Stimulated activated CD4-positive, alpha-beta T cell treated with anti-CD3 and anti-CD28 coated beads, TNF-alpha, amount 100 ng/mL, for 1 hour (primary cell): Measurements from ENCODE around the gene SH2D1B.

ENCODE experiments used
- DNase-seq, 3 donors: peaks; one replicate each; pipeline ENCODE4 v3.0.0-alpha.2; 2020; ENCODE audit warnings: low read depth in 3 of 3, low spot score in 1 of 3

Gene SH2D1B

GRCh38 chr1:162400790-162401355 is 11.1 kb downstream of the SH2D1B start:
- no peak for DNase-seq

DNA sequence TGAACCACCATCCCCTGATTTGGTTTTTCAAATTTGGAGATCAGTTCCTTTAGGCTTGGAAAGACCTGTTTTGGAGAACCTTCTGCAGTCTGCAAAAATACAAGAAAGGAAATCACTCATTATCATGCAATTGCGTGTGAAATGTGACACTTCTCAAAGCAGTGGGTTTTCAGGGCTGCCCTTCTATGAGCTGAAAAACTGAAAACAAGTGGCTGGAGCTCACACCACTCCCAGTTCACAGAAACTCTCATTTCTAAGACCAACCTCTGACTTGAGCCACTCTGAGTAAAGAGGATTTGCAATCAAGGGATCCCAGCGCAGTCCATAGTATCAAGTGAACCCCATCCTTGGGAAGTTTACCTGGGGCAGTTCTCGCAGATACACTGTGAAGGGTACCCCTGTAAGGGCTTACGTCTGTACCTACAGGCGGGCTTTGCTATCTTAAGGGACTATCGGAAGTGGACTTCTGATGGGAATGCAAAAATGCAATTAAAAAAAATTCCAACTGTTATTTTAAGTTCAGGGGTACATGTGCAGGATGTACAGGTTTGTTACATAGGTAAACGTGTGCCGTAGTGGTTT is 12.8 kb downstream of the SH2D1B start:
- DNase-seq = no peak

DNA sequence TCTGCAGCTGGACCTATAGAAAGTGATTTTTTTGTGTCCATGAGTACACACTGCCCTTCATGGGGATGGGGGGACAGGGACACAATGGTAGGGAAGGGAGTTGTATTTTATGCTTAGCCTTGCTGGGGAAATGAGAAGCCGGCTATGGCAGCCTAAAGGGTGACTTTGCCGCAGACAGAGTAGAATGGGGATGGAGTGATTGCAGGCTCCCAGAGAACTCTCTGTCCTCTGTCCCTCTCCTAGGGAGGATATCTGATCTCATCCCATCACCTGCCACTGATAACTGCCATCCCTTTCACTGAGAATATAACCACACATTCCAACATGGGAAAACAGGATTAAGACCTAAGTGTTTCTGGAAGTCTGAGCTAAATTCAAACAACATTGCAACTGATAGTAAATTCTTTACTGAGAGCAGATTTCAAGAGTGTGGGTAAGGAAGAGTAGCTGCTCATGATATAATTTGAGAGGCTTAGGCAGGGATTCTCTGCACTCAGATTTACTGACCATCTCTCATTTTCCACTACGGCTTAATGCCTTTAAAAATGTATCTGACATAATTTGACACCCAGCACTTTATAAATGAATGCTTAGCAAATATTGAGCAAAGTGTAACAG is 13.9 kb downstream of the SH2D1B start:
- DNase-seq = no peak

DNA sequence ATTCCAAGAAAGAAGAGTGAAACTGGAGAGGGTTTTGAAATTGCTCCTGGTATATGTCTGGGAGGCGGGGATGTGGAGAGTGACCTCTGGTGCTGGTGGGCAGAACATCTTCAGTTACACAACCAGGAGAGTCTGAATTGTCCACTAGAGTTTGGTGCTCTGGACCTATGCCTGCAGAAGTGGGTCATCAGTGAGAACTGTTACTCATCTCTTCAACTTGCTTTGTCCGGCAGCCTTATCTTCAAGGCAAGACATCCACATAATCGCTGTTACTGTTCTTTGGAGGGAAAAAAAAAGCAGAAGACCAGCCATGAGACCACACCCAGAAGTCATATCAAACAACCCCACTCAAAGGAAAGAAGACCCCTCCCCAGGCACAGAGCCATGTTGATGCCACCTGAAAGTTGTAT is 14.9 kb downstream of the SH2D1B start:
- DNase-seq = no peak

- no peak for DNase-seq
These were observed 15.6 kb downstream of the SH2D1B start for GRCh38 chr1:162396201-162396906.

GRCh38 chr1:162391790-162392563 is 20.0 kb downstream of the SH2D1B start:
- no peak for DNase-seq

GRCh38 chr1:162390396-162391185 is 21.3 kb downstream of the SH2D1B start:
- no peak for DNase-seq

DNA sequence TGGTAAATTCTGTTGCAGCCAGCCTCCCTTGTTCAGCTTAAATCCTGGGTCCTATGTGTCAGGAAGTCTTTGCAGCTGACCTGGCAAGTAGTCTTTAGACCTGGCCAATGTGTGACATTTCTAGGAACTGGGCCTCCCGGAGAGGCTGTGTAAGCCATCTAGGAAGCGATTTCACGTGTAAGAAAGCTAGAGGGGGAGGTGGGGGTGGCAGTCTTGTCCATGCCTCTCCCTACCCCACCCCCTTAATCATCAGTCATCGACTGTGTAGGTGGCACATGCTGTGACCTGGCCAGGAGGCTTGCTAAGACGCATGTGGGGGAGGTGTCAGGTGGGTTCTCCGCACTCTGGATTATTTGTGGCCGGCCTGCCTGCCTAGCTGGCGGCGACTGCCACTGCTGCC is 22.0 kb downstream of the SH2D1B start:
- no peak for DNase-seq

GRCh38 chr1:162389021-162389818 is 22.7 kb downstream of the SH2D1B start:
- no peak for DNase-seq

DNA sequence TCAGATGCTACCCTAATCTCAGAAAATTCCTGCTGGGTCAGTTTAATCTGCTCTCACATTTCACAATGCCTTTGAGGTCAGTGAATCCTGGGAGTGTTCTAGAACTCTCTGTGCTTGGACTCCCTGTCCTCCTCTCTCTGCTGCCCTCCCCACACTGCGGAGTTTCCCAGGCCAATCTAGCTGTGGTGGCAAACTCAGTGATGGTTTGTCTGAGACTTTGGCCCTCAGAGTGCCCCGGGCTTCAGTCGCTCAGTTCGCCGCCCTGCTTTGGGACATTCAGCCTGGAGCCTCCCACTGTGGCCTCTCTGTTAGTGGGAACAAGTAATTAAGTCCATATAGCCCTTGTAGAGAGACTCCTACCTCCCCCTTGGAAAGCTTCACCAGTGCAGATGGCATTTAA is 23.3 kb downstream of the SH2D1B start:
- DNase-seq = no peak

DNA sequence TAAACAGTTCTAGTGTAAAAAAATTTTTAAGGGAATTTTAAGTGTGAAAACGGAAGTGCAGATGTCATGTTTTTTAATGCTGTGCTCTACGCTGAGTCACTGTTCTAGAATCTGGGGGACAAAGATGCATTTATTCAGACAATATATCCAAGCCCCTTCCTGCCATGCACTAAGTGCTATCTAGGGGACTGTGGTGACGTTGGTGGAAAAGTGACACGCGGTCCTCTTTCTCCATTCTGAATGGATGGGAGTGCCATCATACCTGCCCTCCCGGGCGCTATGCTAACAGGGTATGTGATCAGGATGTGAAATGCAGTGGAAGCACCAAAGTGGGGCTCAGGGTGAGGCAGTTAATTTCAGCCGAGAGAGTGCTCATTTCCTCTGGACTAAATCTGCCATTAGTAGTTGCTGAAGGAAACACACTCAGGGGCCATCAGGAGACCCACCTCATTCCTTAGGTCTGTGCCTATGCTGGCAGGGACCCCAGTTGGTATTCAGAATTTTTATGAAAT is 23.8 kb downstream of the SH2D1B start:
- no peak for DNase-seq

DNA sequence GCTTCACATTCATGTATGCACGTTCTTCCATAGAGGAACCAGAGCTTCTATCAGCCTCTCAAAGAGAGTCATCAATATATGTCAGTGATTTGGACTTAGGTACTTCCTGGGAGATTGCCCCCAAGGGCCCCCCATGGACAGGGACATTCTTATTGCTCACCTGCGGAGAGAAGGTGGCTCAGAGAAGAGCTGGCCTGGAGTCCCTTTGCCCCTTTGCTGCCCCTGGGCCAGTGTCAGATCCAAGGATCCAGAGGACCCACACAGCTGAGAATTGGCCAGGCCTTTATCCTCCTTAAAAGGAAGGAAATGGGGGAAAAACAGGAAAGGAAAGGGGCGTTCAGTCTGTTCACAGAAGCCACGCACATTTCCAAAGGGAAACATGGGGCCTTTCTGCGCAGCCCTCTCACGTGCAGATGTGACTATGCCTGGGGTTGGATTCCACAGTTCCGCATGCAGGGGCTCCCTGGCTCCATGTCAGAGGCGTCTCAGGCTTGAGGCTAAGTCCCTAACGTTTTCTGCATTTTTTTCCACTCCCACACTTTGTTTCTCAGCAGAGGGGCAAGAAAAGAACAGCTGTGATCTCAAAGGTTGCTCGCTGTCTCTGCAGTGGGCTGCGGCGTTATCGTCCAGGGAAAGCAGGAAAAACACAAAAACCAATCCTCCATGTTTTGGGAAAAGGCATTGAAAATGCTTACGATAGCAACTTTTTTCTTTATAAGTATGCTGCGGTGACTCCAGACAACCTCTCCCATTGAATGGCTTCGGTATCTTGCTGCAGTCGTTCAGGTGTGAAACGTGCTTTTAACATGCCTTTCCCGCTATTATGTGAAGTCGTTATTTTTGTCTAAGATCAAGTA is 24.5 kb downstream of the SH2D1B start:
- DNase-seq = no peak

DNA sequence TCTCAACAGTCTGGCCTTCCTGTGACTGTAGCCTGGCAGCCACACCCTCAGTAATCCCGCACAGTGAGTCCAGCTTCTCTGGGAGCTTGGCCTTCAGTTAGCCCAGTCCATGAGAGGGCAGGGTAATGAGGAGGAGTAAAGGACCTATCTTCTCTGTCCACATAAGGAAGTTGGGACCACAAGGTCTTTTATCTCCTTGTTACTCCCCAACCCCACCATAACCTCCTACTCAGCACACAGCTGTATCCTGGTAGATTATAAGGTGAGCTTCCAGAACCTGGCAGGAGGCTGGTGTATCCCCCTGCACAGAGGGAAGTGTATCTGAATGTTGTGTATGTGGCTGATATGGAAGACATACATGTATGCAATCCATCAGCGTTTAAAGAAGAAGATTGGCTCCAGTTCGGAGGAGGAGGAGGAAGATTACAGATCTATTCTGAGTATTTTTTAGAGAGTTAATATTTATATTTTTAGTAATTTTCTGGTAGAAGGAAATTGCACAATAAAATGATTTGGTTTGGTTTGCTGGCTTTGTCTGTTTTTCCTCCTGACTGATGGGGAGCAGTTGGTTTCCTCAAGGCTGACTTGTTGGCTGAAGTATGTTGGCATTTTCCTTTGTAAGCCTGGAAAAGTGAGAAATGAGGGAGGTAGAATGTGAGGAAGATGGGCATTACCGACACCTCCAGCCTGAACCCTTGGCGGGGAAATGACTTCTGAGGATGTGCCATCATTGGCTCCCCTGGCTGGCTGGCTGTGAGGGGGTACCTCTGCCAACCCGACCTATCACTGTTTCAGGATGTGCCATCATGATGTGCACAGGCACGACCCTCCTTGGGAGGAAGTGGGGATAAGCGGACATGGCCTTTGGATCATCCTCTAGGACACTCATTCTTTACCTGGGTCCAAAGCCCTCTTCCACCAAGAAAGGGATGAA is 25.4 kb downstream of the SH2D1B start:
- no peak for DNase-seq

GRCh38 chr1:162385702-162386101 is 26.2 kb downstream of the SH2D1B start:
- DNase-seq = no peak

GRCh38 chr1:162385280-162385623 is 26.7 kb downstream of the SH2D1B start:
- DNase-seq = no peak

DNA sequence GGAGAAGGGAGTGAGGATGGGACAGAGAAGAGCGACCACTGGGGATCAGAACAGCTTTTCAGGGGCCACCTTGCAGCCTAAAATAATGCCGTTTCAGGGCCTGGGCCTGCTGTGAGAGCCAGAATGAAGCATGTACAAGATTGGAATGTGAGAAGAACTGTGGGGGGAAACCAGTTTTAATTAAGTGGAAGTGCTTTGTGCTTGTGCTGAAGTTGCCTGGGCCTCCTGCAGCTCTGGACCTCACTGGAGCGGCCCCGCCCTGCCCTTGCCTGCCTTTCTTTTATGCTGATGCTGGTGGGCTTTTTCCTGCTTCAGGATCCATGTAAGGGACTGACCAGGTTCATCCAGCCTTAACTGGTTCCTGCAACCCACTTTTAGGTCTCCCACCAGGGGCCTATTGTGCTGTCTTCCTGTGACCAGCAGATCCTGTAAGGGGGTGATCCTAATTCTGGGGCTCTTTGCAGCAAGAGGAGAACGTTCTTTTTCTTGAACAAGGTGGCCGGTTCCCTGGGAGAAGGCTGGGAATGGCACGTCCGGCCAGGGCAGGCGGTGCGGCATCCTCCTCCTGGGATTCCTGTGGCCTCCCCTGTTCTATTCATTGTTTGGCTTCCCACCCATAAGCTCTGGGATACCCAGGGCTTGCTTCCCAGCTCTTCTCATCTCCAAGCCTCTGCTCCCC is 27.2 kb downstream of the SH2D1B start:
- no peak for DNase-seq

- DNase-seq = no peak
These were observed 27.8 kb downstream of the SH2D1B start for GRCh38 chr1:162384116-162384515.
